Activated naive CD8-positive, alpha-beta T cell treated with anti-CD3 and anti-CD28 coated beads for 36 hours (primary cell): ENCODE data around the gene PRKAB1. TPM values are rescaled to one million over a fixed set of nuclear protein-coding genes. Genes with fewer than 3 reads are reported as not detected.
"Not testable (repeated sequence)": the region's sequence is repeated elsewhere in the genome, so short reads cannot be mapped to it uniquely, and the experiment has no call there.

Experiments
- DNase-seq: peaks from one replicate; pipeline ENCODE4 v3.0.0; 2021
- H3K27ac Mint-ChIP-seq: one replicate; pipeline ENCODE4 v1.8.0; 2022; ENCODE audit warnings: mild to moderate bottlenecking, moderate library complexity, mixed read lengths
- H3K27me3 Mint-ChIP-seq: one replicate; pipeline ENCODE4 v1.8.0; 2022; ENCODE audit warnings: mild to moderate bottlenecking, mixed read lengths
- H3K36me3 Mint-ChIP-seq: one replicate; pipeline ENCODE4 v1.8.0; 2021; ENCODE audit warnings: mild to moderate bottlenecking, mixed read lengths
- H3K4me1 Mint-ChIP-seq: one replicate; pipeline ENCODE4 v1.8.0; 2021; ENCODE audit warnings: mixed read lengths
- H3K4me3 Mint-ChIP-seq: one replicate; pipeline ENCODE4 v1.8.0; 2022; ENCODE audit warnings: mild to moderate bottlenecking, moderate library complexity, mixed read lengths
- H3K9me3 Mint-ChIP-seq: one replicate; pipeline ENCODE4 v1.8.0; 2022; ENCODE audit warnings: mixed read lengths
- total RNA-seq, 2 experiments: library from RNA; stranded (reverse); gene quantifications; one replicate each; pipeline ENCODE4 v1.2.3, GENCODE V29; 2021

PRKAB1 gene
- total RNA-seq, 2 experiments from 2014 or later, result 26.1 to 26.5 TPM

DNA sequence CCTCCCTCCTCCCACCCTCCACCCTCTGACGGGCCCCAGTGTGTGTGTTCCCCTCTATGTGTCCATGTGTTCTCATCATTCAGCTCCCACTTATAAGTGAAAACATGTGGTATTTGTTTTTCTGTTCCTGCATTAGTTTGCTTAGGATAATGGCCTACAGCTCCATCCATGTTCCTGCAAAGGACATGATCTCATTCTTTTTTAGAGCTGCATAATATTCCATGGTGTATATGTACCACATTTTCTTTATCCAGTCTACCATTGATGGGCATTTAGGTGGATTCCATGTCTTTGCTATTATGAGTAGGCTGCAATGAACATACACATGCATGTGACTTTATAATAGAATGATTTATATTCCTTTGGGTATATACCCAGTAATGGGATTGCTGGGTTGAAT lies 38.5 kb downstream of the PRKAB1 start:
- not testable (repeated sequence) for H3K27me3 Mint-ChIP-seq, DNase-seq, H3K9me3 Mint-ChIP-seq, H3K4me3 Mint-ChIP-seq, H3K27ac Mint-ChIP-seq, H3K4me1 Mint-ChIP-seq
- peaks cover 39% of the 10 kb centered on the region for H3K36me3 Mint-ChIP-seq

DNA sequence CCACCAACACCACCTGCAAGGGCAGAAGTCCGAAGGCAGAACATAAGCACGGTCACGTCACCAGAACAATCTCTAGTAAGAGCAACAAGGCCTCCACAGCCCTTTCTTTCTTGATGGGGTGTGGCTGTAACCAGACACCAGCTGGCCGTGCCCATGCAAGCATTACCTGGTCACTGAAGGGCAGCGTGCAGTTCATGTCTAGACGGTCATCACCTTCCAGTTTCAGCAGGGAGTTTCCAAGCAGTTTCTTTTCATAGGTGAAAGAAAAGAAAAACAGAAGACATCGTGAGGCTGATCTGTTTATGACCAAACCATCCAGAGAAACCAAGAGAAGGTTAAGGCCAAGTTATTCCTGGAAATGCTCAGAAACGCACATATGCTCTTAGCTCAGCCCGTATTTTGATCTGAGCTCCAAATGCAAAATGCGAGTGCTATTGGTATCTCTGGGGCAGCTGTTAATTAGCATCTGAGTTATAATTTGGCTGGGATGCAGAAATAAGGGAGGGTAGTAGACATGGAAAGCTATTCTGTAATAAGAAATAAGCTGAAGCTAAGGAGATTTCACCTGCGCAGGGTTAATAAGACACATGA lies 42.5 kb downstream of the PRKAB1 start:
- Mint-ChIP-seq H3K9me3 (peaks cover 4% of the 10 kb centered on the region), H3K36me3 (peaks cover 57% of the 10 kb centered on the region), H3K4me3 (no peak overlapping the region), H3K4me1 (peaks cover 2% of the 10 kb centered on the region), H3K27ac (no peak overlapping the region), H3K27me3 (no peaks in the 10 kb centered on the region)
- DNase-seq, result no peak

DNA sequence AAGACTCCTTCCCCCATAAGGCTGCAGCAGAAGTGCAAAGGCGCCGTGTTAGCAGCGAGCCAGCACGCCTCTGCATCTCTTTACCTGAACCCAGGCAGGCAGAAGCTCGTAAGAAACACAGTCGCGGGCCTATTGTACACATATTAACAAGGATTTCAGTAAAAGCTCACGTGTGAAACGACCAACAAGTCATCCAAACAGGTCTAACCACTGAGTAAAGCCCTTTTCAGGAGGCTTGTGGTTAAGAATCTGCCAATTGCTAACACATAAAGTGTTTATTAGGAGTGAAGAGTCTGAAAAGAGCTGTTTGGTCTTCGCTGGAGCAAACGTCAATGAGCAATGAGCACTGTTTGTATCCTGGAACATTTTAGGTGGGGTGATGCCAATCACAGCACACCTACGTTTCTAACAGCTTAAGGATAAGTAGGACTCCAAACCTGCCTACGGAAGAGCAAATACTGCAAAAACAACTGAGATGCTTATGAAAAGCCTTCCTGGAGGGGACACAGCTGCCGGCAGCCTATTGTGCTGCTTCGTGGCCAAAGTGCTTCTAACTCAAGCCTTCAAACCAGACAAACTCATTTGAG lies 43.1 kb downstream of the PRKAB1 start:
- H3K4me1 Mint-ChIP-seq, result peaks cover 2% of the 10 kb centered on the region
- H3K4me3 Mint-ChIP-seq, result no peak overlapping the region
- no peak overlapping the region for H3K27ac Mint-ChIP-seq
- peaks cover 62% of the 10 kb centered on the region for H3K36me3 Mint-ChIP-seq
- no peaks in the 10 kb centered on the region for H3K27me3 Mint-ChIP-seq
- DNase-seq, result no peak
- peaks cover 4% of the 10 kb centered on the region for H3K9me3 Mint-ChIP-seq

DNA sequence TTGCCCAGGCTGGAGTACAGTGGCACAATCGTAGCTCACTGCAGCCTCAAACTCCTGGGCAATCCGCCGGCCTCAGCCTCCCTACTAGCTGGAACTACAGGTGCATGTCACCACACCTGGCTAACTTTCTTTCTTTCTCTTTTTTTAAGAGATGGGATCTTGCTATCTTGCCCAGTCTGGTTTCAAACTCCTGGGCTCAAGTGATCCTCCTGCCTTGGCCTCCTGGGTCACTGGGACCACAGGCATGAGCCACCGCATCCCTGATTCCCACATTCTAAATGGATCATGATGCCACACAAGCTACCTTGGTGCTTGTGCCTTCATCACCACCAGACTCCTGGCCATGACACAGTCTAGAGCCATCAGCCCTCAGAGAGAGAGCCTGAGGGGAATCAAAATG lies 43.8 kb downstream of the PRKAB1 start:
- Mint-ChIP-seq H3K4me3 (no peak overlapping the region), H3K27me3 (no peaks in the 10 kb centered on the region), H3K4me1 (peaks cover 2% of the 10 kb centered on the region), H3K9me3 (peaks cover 4% of the 10 kb centered on the region), H3K27ac (no peak overlapping the region), H3K36me3 (peaks cover 59% of the 10 kb centered on the region)
- DNase-seq, result no peak

DNA sequence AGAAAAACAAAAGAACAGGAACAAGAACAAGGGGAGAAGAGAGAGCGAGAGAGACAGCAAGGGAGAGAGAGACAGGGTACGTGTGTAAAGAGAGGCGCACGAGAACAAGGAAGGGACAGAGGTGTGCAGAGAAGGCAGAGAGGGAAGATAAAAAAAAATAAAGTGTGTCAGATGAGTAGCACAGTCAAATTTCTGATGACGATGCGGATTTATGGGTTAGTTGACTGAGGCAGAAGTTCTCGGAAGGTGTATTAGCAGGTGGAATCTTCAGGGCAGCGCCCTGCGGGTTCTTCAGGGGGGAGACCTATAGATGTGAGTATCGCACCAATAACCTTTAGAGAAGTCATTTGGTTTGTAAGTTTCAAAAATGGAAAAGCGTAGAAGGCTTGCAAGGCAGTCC lies 44.8 kb downstream of the PRKAB1 start:
- Mint-ChIP-seq H3K4me3 (no peak overlapping the region), H3K27me3 (no peaks in the 10 kb centered on the region), H3K27ac (no peak overlapping the region), H3K4me1 (peaks cover 2% of the 10 kb centered on the region), H3K36me3 (peaks cover 51% of the 10 kb centered on the region), H3K9me3 (peaks cover 4% of the 10 kb centered on the region)
- DNase-seq, result no peak

DNA sequence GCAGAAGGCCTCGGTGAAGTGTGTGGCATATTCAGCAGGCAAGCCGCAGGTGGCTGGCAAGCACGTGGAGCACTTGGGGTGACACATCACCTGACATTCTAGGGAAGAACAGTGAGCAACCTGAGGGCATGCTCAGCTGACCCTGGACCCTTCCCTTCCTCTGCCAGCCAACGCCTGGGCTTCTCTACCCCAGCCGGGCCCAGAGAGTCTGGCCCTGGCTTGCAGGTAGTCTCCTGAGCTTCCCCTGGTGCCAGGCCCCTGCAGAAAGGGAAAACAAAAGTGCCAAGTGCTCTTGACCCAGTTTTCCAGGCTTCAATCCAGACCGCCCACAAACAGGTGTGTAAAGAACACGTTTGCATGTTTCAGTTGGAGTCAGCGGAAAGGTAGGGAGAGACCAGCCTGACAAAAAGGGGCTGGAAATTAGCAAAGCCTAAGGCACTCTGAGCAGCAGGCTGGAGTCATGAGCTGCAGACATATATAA lies 45.7 kb downstream of the PRKAB1 start:
- Mint-ChIP-seq H3K9me3 (peaks cover 4% of the 10 kb centered on the region), H3K4me1 (peaks cover 2% of the 10 kb centered on the region), H3K36me3 (peaks cover 53% of the 10 kb centered on the region), H3K4me3 (no peak overlapping the region), H3K27ac (no peak overlapping the region), H3K27me3 (no peaks in the 10 kb centered on the region)
- no peak for DNase-seq

DNA sequence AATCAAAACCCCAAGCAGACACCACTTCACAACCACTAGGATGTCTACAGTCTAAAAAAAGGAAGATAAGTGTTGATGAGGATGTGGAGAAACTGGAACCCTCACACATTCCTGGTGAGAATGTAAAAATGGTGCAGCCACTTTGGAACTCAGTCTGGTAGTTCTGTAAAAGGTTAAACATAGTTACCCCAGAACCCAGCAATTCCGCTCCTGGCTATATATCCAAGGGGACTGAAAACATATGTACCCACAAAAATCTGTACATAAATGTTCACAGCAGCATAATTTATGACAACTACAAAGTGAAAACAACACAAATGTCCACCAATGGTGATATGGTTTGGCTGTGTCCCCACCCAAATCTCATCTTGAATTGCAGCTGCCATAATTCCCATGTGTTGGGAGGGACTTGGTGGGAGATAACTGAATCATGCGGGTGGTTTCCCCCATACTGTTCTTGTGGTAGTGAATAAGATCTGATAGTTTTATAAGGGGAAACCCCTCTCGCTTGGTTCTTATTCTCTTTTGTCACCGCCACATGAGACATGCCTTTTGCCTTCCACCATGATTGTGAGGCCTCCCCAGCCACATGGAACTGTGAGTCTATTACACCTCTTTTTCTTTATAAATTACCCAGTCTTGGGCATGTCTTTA lies 46.8 kb downstream of the PRKAB1 start:
- no peak overlapping the region for H3K4me3 Mint-ChIP-seq
- no peak for DNase-seq
- peaks cover 52% of the 10 kb centered on the region for H3K36me3 Mint-ChIP-seq
- H3K27me3 Mint-ChIP-seq, result no peaks in the 10 kb centered on the region
- peaks cover 2% of the 10 kb centered on the region for H3K4me1 Mint-ChIP-seq
- H3K9me3 Mint-ChIP-seq, result peaks cover 4% of the 10 kb centered on the region
- H3K27ac Mint-ChIP-seq, result no peak overlapping the region

DNA sequence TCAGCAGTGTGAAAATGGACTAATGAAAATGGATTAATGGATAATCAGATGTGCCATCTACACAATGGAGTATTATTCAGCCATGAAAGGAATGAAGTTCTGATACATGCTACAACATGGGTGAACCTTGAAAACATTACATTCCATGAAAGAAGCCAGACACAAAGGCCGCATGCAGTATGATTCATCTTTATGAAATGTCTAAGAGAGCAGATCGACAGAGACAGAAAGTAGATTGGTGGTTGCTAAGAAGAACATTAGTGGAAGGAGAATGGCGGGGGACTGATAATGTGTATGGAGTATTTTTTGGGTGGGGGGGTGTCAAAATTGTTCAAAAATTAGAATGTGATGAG lies 47.3 kb downstream of the PRKAB1 start:
- Mint-ChIP-seq H3K36me3 (peaks cover 52% of the 10 kb centered on the region), H3K4me1 (peaks cover 2% of the 10 kb centered on the region), H3K27ac (no peak overlapping the region), H3K27me3 (no peaks in the 10 kb centered on the region), H3K9me3 (peaks cover 4% of the 10 kb centered on the region), H3K4me3 (no peak overlapping the region)
- DNase-seq, result no peak

DNA sequence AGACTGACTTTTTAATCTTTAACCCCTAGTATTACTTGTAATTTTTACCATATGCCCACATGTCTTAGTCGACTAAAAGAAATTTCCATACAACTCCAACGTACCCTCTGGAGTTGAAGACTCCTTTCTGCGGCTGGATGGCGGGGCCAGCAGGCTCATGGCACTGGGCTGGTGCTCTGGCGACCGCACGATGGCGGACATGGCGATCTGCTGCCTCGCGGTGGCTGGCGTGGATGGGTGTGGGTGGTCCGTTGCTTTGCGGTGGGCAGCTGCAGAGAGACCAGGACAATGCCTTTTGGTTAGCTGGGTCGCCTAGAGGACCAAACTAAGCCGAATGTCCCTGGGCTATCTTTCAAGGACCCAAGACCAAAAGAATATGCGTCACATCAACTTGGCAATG lies 50.2 kb downstream of the PRKAB1 start:
- Mint-ChIP-seq H3K27me3 (no peaks in the 10 kb centered on the region), H3K4me1 (peaks cover 2% of the 10 kb centered on the region), H3K27ac (no peak overlapping the region), H3K36me3 (peaks cover 30% of the 10 kb centered on the region), H3K4me3 (no peak overlapping the region), H3K9me3 (peaks cover 4% of the 10 kb centered on the region)
- no peak for DNase-seq

DNA sequence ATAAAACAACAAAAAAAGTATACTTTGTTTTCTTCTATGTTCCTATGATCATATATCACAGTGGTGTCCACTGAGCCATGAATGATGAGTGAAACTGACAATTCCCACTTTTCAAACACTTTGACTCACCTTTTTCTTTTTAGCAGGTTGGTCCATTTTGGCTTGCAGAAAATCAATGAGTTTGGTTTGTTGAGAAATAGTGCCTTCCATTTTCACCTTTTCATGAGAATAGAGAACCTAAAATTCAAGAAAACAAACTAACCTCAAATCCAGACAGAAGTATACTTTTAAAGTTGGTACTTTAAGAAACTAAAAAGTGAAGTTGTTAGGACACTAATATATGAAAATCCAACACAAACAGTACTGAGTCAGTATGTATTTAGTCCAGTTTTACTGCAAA lies 52.4 kb downstream of the PRKAB1 start:
- H3K36me3 Mint-ChIP-seq, result peaks cover 21% of the 10 kb centered on the region
- H3K4me3 Mint-ChIP-seq, result no peak overlapping the region
- no peaks in the 10 kb centered on the region for H3K27me3 Mint-ChIP-seq
- DNase-seq, result no peak
- peaks cover under 1% of the 10 kb centered on the region for H3K9me3 Mint-ChIP-seq
- H3K4me1 Mint-ChIP-seq, result peaks cover under 1% of the 10 kb centered on the region
- no peak overlapping the region for H3K27ac Mint-ChIP-seq

DNA sequence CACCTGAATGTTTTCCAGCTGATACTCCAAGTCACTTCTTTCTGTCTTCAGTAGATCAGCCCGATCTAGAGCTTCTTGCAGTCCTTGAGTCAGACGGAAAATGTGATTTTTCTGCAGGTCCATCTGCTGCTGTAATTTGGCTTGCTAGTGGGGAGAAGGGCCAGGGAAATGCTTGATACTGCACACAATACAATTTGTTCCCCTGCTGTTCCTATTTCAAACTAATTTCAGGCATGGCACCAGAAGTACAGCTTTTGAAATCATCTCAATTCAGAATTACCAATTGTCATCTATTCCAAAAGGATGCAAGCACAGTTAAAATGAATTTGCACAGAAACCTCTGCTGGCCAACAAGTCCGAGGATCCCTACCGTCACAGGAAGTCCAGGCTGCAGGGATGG lies 53.4 kb downstream of the PRKAB1 start:
- Mint-ChIP-seq H3K9me3 (no peaks in the 10 kb centered on the region), H3K36me3 (peaks cover 15% of the 10 kb centered on the region), H3K27ac (no peak overlapping the region), H3K4me3 (no peak overlapping the region), H3K4me1 (no peaks in the 10 kb centered on the region), H3K27me3 (no peaks in the 10 kb centered on the region)
- DNase-seq, result no peak

DNA sequence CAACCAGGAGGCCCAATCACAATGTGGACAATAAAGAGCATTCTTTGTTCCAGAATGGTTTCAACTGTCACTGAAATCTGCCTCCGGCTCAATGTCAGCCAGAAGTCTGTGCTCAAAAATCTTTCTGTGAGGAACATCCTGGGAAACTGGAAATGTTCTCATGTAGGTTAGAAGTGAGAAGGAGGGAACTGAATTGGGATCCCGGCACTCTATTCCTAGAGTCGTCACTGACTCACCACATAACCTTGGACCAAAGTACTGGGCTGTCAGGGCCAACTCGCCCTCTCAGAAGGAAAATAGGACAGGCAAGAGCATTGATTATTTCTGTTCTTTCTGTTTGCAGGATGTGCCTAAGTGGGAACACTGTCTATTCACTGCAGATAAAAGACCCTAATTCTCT lies 57.6 kb downstream of the PRKAB1 start:
- Mint-ChIP-seq H3K4me1 (no peaks in the 10 kb centered on the region), H3K27me3 (no peaks in the 10 kb centered on the region), H3K36me3 (peaks cover 9% of the 10 kb centered on the region), H3K4me3 (no peak overlapping the region), H3K27ac (no peak overlapping the region), H3K9me3 (no peaks in the 10 kb centered on the region)
- no peak for DNase-seq

DNA sequence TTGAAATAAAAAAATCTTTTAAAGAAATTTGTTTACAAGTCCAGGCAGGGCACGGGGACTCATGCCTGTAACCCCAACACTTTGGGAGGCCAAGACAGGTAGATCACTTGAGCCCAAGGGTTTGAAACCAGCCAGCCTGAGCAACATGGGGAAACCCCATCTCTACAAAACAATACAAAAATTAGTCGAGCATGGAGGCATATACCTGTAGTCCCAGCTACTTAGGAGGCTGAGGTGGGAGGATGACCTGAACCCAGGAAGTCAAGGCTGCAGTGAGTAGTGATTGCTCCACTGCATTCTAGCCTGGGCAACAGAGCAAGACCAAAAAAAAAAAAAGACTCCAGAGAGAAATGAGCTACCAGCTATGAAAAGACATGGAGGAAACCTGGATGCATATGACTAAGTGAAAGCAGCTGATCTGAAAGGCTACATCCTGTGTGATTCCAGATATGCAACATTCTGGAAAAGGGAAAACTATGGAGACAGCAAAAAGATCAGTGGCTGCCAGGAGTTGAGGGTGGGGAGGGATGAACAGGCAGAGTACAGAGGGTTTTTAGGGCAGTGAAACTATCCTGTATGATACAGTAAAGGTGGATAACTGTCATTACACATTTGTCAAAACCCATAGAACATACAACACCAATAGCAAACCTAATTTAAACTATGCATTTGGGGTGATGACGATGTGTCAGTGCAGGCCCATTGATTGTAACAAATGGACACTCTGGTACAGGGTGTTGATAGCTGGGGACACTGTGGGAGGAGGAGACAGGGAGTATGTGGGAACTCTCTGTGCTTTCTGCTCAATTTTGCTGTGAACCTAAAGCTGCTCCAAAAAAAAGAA lies 59.9 kb downstream of the PRKAB1 start:
- H3K4me3 Mint-ChIP-seq, result no peak overlapping the region

DNA sequence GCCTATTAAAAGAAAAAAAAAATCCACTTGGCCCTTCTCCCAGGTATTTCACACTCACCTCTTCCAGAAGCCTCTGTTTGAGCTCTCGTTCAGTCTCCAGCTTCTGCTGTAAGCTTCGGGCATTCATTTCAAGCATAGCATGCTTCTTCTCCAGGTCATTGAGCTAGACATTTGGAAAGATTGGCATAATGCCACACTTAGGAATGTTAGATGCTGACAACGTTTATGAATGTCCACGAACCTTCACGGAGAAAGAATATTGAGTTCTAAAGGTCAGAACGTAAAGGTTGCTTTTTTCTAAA lies 60.5 kb downstream of the PRKAB1 start:
- Mint-ChIP-seq H3K36me3 (peaks cover 20% of the 10 kb centered on the region), H3K4me1 (no peaks in the 10 kb centered on the region), H3K27ac (no peak overlapping the region), H3K4me3 (no peak overlapping the region), H3K9me3 (no peaks in the 10 kb centered on the region), H3K27me3 (no peaks in the 10 kb centered on the region)
- DNase-seq, result no peak

More for the DNA sequence above, 59.9 kb downstream of the PRKAB1 start:
- DNase-seq, result no peak
- H3K9me3 Mint-ChIP-seq, result no peaks in the 10 kb centered on the region
- H3K4me1 Mint-ChIP-seq, result no peaks in the 10 kb centered on the region
- H3K27ac Mint-ChIP-seq, result no peak overlapping the region
- H3K27me3 Mint-ChIP-seq, result no peaks in the 10 kb centered on the region
- peaks cover 16% of the 10 kb centered on the region for H3K36me3 Mint-ChIP-seq

DNA sequence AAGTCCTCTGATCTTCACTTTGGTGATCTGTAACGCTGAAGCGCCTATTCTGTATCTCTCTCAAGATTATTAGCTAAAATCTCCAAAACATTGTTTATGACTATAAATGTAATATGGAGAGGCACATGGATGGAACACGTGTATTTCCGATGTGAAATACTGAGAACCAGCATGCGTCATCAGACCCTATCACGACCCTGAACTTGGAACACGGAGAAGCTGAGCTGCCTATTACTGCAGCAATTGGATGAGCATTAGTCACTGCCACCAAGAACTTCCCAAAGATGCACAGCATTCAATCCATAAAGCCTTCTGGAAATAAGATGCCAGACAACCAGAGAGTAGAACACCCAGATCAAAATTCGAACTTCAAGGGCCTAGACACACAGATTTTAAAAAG lies 61.9 kb downstream of the PRKAB1 start:
- peaks cover 27% of the 10 kb centered on the region for H3K36me3 Mint-ChIP-seq
- H3K9me3 Mint-ChIP-seq, result no peaks in the 10 kb centered on the region
- H3K27me3 Mint-ChIP-seq, result no peaks in the 10 kb centered on the region
- no peak for DNase-seq
- no peak overlapping the region for H3K27ac Mint-ChIP-seq
- H3K4me3 Mint-ChIP-seq, result no peak overlapping the region
- H3K4me1 Mint-ChIP-seq, result no peaks in the 10 kb centered on the region
